H1 (cell line): ENCODE measurements around the gene TEX35. TPM values are rescaled to one million over a fixed set of nuclear protein-coding genes. Genes with fewer than 3 reads are reported as not detected.

ENCODE experiments used
- ASH2L ChIP-seq: fragments of 200-600, 300-600 bp; sonication (generic); IDR thresholded peaks from one replicate; pipeline ENCODE4 v1.7.1; 2017; ENCODE audit warnings: low read length
- BACH1 ChIP-seq: IDR thresholded peaks from 2 replicates; pipeline ENCODE4 v1.6.1; 2012; ENCODE audit warnings: low read length, improper control_type of control experiment
- CEBPB ChIP-seq: IDR thresholded peaks from 2 replicates; pipeline ENCODE4 v1.6.1; 2012; ENCODE audit warnings: low read depth, low read length
- CREB1 ChIP-seq: IDR thresholded peaks from 2 replicates; pipeline ENCODE4 v1.6.1; 2012; ENCODE audit warnings: inconsistent platforms
- EGR1 ChIP-seq: IDR thresholded peaks from 2 replicates; pipeline ENCODE4 v1.6.1; 2011; ENCODE audit warnings: low read depth, low read length, borderline replicate concordance
- HDAC6 ChIP-seq: IDR thresholded peaks from one replicate; pipeline ENCODE4 v1.7.1; 2012; ENCODE audit warnings: low read depth, mild to moderate bottlenecking, inconsistent platforms, low read length, moderate library complexity
- RAD21 ChIP-seq, 2 experiments: IDR thresholded peaks in 1 of 2; conservative IDR thresholded peaks in 1 of 2; 2 replicates each; pipeline ENCODE4 v1.6.1; 2011; ENCODE audit warnings: low read depth in 2 of 2, low read length in 2 of 2, improper control_type of control experiment in 1 of 2, inconsistent platforms in 1 of 2, mild to moderate bottlenecking in 1 of 2, moderate library complexity in 1 of 2
- RBBP5 ChIP-seq: IDR thresholded peaks from 2 replicates; pipeline ENCODE4 v1.7.1; 2012; ENCODE audit warnings: low read depth, mild to moderate bottlenecking, inconsistent platforms, low read length, moderate library complexity, borderline replicate concordance
- SIX5 ChIP-seq: IDR thresholded peaks from 2 replicates; pipeline ENCODE4 v1.6.1; 2011; ENCODE audit warnings: mild to moderate bottlenecking, low read depth, low read length
- SUZ12 ChIP-seq: fragments of 200-600 bp; sonication (generic); IDR thresholded peaks from 2 replicates; pipeline ENCODE4 v1.6.1; 2012; ENCODE audit warnings: mild to moderate bottlenecking, inconsistent platforms, low read length, moderate library complexity, mixed read lengths
- polyA plus RNA-seq, 7 experiments: library from polyadenylated mRNA; depleted of rRNA in 3 of 7; stranded (reverse) in 5 of 7; unstranded in 2 of 7; fragments of >200 nt in 5 of 7; fragments of 200-250 nt in 2 of 7; gene quantifications; 1 replicate in 5 of 7; 2 replicates in 1 of 7; 4 replicates in 1 of 7; pipeline versions ENCODE4 v1.2.1 to v1.2.3, GENCODE V29; 2011 to 2013; ENCODE audit warnings: missing spikeins in 2 of 7, mixed read lengths in 2 of 7
- total RNA-seq: library from RNA; stranded (reverse); fragmentation: NEBNext Ultra II Directional; extraction: Animal tissue kit (Norgen Biotek cat#: 25700); gene quantifications from 2 replicates; pipeline ENCODE4 v1.2.1, GENCODE V29; 2021

Gene TEX35
- total and polyA plus RNA-seq, 2 of the 8 experiments (the other 6 are each of a cell fraction or from before 2014, with no cell fraction given) = 0.03 TPM; not detected in 1

DNA sequence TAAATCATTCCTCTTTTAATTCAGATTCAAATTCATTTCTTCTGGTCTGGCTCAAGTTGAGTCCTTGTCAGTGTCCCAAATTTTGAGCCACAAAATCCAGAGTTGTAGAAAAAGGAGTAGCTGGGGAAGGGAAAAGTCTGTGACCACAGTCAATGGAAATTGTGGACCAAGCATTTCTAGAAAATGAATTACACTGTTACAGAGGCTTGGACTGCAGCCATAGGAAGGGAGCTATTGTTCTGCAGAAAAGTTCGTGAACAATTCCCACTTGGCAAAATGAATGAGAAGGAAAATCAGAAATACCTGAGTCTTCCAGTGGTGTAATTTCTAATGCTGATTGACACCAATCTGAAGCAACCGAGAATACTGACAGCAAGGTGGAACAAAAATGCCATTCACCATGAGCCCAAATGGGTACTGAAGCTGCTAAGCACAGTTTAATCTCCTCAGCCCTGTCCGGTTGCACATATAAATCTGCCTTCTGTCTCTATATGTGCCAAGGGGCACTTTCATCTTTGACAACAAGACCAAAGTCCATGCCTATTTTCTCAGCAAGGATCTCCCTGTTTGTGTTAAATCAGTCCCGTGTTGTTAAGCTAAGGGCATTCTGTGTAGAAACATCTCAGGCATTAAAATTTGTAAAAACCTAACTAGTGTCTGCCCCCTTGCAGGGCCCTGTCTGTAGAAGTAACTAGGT, 51.3 kb downstream of the TEX35 start (continued):
- TF ChIP-seq RAD21 (IDR thresholded peaks at IDR 0.05 in 1 of 2, conservative IDR thresholded peaks at IDR 0.05 in 1 of 2; ENCODE audit: low read depth in 2 of 2, low read length in 2 of 2) (no peak), CEBPB (no peak), CREB1 (no peak), HDAC6 (no peak), SUZ12 (no peak), EGR1 (no peak), BACH1 (no peak), RBBP5 (no peak), ASH2L (no peak), SIX5 (no peak)
